GM12873 (cell line): ENCODE results near the gene NUP98.

ENCODE experiments used
- TF ChIP-seq, protein P1 (sequence below): IDR thresholded peaks from 2 replicates; pipeline ENCODE4 v1.5.1; 2012; ENCODE audit warnings: low read depth, mild to moderate bottlenecking, moderate library complexity, low read length, control low read depth; ENCODE audit not compliant: insufficient read depth; ENCODE audit errors: missing control alignments

The NUP98 gene

DNA sequence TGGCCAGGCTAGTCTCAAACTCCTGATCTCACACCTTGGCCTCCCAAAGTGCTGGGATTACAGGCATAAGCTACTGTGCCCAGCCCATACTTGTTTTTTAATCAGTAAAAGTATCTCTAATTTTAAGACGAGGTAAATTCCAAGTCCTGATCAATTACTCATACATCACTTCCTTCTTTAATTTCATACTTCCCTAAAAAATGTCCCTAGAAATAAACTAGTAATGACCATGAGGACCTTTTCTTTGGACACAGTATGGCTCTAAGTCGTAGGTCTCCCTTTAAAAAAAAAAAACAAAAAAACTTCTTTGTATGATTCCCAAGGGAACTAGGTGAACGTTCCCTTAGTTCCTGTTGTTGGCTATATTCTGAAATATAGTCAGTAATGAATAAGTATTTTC, 29.8 kb downstream of the NUP98 start:
- TF ChIP-seq, protein P1, sequence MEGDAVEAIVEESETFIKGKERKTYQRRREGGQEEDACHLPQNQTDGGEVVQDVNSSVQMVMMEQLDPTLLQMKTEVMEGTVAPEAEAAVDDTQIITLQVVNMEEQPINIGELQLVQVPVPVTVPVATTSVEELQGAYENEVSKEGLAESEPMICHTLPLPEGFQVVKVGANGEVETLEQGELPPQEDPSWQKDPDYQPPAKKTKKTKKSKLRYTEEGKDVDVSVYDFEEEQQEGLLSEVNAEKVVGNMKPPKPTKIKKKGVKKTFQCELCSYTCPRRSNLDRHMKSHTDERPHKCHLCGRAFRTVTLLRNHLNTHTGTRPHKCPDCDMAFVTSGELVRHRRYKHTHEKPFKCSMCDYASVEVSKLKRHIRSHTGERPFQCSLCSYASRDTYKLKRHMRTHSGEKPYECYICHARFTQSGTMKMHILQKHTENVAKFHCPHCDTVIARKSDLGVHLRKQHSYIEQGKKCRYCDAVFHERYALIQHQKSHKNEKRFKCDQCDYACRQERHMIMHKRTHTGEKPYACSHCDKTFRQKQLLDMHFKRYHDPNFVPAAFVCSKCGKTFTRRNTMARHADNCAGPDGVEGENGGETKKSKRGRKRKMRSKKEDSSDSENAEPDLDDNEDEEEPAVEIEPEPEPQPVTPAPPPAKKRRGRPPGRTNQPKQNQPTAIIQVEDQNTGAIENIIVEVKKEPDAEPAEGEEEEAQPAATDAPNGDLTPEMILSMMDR = no peak

GRCh38 chr11:3764266-3764665, 33.1 kb downstream of the NUP98 start:
- TF ChIP-seq, protein P1 = no peak

- TF ChIP-seq, protein P1 = no peak
These were observed 42.2 kb downstream of the NUP98 start for GRCh38 chr11:3755151-3755550.

- TF ChIP-seq, protein P1 = no peak
These were observed 44.2 kb downstream of the NUP98 start for GRCh38 chr11:3753110-3753509.

GRCh38 chr11:3747704-3748103, 49.6 kb downstream of the NUP98 start:
- TF ChIP-seq, protein P1 = no peak

DNA sequence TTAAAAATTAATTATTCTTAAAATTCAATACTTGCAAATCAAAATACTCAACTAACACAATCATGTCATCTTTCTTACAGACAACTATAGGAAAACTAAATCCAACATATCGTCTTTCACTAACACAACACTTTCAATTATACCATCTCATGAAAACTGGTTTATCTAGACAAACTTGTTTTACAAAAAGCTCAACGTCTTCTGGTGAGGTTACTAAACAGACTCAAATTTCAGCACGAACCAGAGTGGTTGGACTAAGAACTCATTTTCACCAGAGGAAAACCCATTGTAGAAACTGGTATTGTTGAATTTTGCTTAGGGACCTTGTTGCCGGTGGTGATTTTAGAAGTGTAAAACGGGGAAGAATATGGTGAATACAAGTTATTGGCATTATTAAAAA, 52.2 kb downstream of the NUP98 start:
- TF ChIP-seq, protein P1 = no peak

GRCh38 chr11:3738723-3739122, 58.6 kb downstream of the NUP98 start:
- TF ChIP-seq, protein P1 = no peak
